HG03135 (cell line): ENCODE data around the gene CEP164.

Experiments
- ATAC-seq: cut with Tn5 transposase; IDR thresholded peaks from one replicate; pipeline ENCODE4 v1.9.1; 2021; ENCODE audit warnings: mild to moderate bottlenecking, moderate library complexity; ENCODE audit not compliant: unreplicated experiment

CEP164 gene

GRCh38 chr11:117417856-117418255, 90.2 kb downstream of the CEP164 start:
- ATAC-seq = no peak

GRCh38 chr11:117418737-117419481, 91.3 kb downstream of the CEP164 start:
- ATAC-seq = no peak

- no peak for ATAC-seq
Measured at GRCh38 chr11:117419482-117420142, 92.0 kb downstream of the CEP164 start.

GRCh38 chr11:117420143-117420485, 92.5 kb downstream of the CEP164 start:
- no peak for ATAC-seq

GRCh38 chr11:117420598-117420997, 92.9 kb downstream of the CEP164 start:
- ATAC-seq = no peak

- no peak for ATAC-seq
Measured at GRCh38 chr11:117421041-117421440, 93.4 kb downstream of the CEP164 start.

- ATAC-seq = no peak
Measured at GRCh38 chr11:117421476-117421875, 93.8 kb downstream of the CEP164 start.

GRCh38 chr11:117423046-117423575, 95.5 kb downstream of the CEP164 start:
- ATAC-seq = no peak

GRCh38 chr11:117424781-117425180, 97.1 kb downstream of the CEP164 start:
- no peak for ATAC-seq

GRCh38 chr11:117425679-117426296, 98.1 kb downstream of the CEP164 start:
- no peak for ATAC-seq

GRCh38 chr11:117426297-117426685, 98.6 kb downstream of the CEP164 start:
- ATAC-seq = no peak

- ATAC-seq = no peak
Measured at GRCh38 chr11:117426941-117427340, 99.3 kb downstream of the CEP164 start.

- no peak for ATAC-seq
Measured at GRCh38 chr11:117427356-117427874, 99.8 kb downstream of the CEP164 start.

GRCh38 chr11:117428186-117428855, 100.7 kb downstream of the CEP164 start:
- no peak for ATAC-seq

GRCh38 chr11:117428856-117429229, 101.2 kb downstream of the CEP164 start:
- no peak for ATAC-seq

GRCh38 chr11:117430293-117430955, 102.8 kb downstream of the CEP164 start:
- no peak for ATAC-seq

GRCh38 chr11:117431436-117431835, 103.8 kb downstream of the CEP164 start:
- ATAC-seq = no peak

- no peak for ATAC-seq
Measured at GRCh38 chr11:117433717-117434116, 106.1 kb downstream of the CEP164 start.

- ATAC-seq = no peak
Measured at GRCh38 chr11:117434481-117434880, 106.8 kb downstream of the CEP164 start.

- peak; percentile 55 for ATAC-seq
Measured at GRCh38 chr11:117435326-117435725, 107.7 kb downstream of the CEP164 start.
